GM18511 (cell line): ENCODE measurements around the gene GRAMD2B.
"Not testable (repeated sequence)": the region's sequence is repeated elsewhere in the genome, so short reads cannot be mapped to it uniquely, and the experiment has no call there.

Experiments
- ATAC-seq: cut with Tn5 transposase; IDR thresholded peaks from one replicate; pipeline ENCODE4 v1.9.1; 2021; ENCODE audit warnings: mild to moderate bottlenecking, moderate library complexity; ENCODE audit not compliant: unreplicated experiment

The GRAMD2B gene

GRCh38 chr5:126410623-126411022, 12.6 kb upstream of the GRAMD2B start:
- ATAC-seq, result no peak

- ATAC-seq, result no peak
Observed at GRCh38 chr5:126413856-126414255, 9.4 kb upstream of the GRAMD2B start.

GRCh38 chr5:126414874-126415502, 8.2 kb upstream of the GRAMD2B start:
- no peak for ATAC-seq

GRCh38 chr5:126415789-126416188, 7.4 kb upstream of the GRAMD2B start:
- no peak for ATAC-seq

- no peak for ATAC-seq
Observed at GRCh38 chr5:126416266-126416925, 6.8 kb upstream of the GRAMD2B start.

- no peak for ATAC-seq
Observed at GRCh38 chr5:126417178-126417577, 6.0 kb upstream of the GRAMD2B start.

GRCh38 chr5:126419102-126419501, 4.1 kb upstream of the GRAMD2B start:
- ATAC-seq, result no peak

GRCh38 chr5:126428421-126428820, 5.2 kb downstream of the GRAMD2B start:
- no peak for ATAC-seq

- no peak for ATAC-seq
Observed at GRCh38 chr5:126430631-126431030, 7.4 kb downstream of the GRAMD2B start.

GRCh38 chr5:126433701-126434100, 10.5 kb downstream of the GRAMD2B start:
- no peak for ATAC-seq

GRCh38 chr5:126435261-126435660, 12.1 kb downstream of the GRAMD2B start:
- ATAC-seq, result no peak

- no peak for ATAC-seq
Observed at GRCh38 chr5:126435714-126436113, 12.5 kb downstream of the GRAMD2B start.

- peak; percentile 20 for ATAC-seq
Observed at GRCh38 chr5:126437721-126438120, 14.5 kb downstream of the GRAMD2B start.

- ATAC-seq, result peak; percentile 95
Observed at GRCh38 chr5:126438267-126438666, 15.1 kb downstream of the GRAMD2B start.

GRCh38 chr5:126438868-126439267, 15.7 kb downstream of the GRAMD2B start:
- no peak for ATAC-seq

- not testable (repeated sequence) for ATAC-seq
Observed at GRCh38 chr5:126439724-126440123, 16.5 kb downstream of the GRAMD2B start.

GRCh38 chr5:126441230-126441629, 18.0 kb downstream of the GRAMD2B start:
- ATAC-seq, result no peak

GRCh38 chr5:126443374-126443851, 20.2 kb downstream of the GRAMD2B start:
- peak; percentile 83 for ATAC-seq

GRCh38 chr5:126444137-126444536, 20.9 kb downstream of the GRAMD2B start:
- ATAC-seq, result no peak

GRCh38 chr5:126445502-126446174, 22.4 kb downstream of the GRAMD2B start:
- ATAC-seq, result no peak

- ATAC-seq, result peak; percentile 37
Observed at GRCh38 chr5:126446498-126447224, 23.5 kb downstream of the GRAMD2B start.
